PC-3 (cell line): ENCODE measurements around the gene MAST3.

Experiments
- CTCF ChIP-seq: fragments of 300-600 bp; sonication (generic); conservative IDR thresholded peaks from 2 replicates; pipeline ENCODE4 v1.5.1; 2017; ENCODE audit warnings: antibody characterized with exemption, low read depth, mild to moderate bottlenecking, low read length
- EZH2 ChIP-seq: fragments of 300-600 bp; sonication (generic); IDR thresholded peaks from one replicate; pipeline ENCODE4 v1.6.1; 2017; ENCODE audit warnings: antibody characterized with exemption, mild to moderate bottlenecking, low read length; ENCODE audit not compliant: unreplicated experiment
- EZH2phosphoT487 ChIP-seq: fragments of 300-600 bp; sonication (generic); IDR thresholded peaks from 2 replicates; pipeline ENCODE4 v1.6.1; 2018; ENCODE audit warnings: mild to moderate bottlenecking, antibody characterized with exemption, low read length, borderline replicate concordance

GRCh38 chr19:18128044-18128443, 30.5 kb downstream of the MAST3 start:
- TF ChIP-seq EZH2phosphoT487: no peak
- TF ChIP-seq EZH2: no peak
- TF ChIP-seq CTCF: no peak
